OCI-LY1 (cell line): ENCODE results near the gene CHRM3.

Source experiments
- EZH2 ChIP-seq: fragments of 200-600 bp; sonication (generic), shearing (Covaris generic); IDR thresholded peaks from 2 replicates; pipeline ENCODE4 v1.8.0; 2017; ENCODE audit warnings: borderline replicate concordance, mixed run types, mild to moderate bottlenecking, antibody characterized with exemption, low read length, moderate library complexity, mixed read lengths
- TF ChIP-seq, protein P1 (sequence below): fragments of 200-600 bp; sonication (generic), shearing (Covaris generic); IDR thresholded peaks from 2 replicates; pipeline ENCODE4 v1.5.1; 2017; ENCODE audit warnings: mild to moderate bottlenecking, antibody characterized with exemption, low read length, moderate library complexity, mixed read lengths

DNA sequence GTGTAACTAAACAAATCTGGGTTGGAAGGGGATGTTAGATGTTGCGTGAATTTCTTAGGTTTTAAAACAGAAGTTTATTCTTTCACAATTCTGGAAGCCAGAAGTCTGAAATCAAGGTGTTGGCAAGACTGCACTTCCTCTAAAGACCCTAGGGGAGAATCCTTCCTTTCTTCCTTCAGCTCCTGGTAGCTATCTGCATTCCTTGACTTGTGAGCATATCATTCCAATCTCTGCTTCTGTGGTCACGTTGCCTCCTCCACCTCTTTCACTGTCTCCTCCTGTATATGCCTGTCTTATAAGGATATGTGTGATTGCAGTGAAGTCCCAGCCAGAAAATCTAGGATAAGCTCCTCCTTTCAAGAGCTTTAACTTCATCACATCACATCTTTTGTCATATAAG, 7.7 kb downstream of the CHRM3 start:
- TF ChIP-seq, protein P1, sequence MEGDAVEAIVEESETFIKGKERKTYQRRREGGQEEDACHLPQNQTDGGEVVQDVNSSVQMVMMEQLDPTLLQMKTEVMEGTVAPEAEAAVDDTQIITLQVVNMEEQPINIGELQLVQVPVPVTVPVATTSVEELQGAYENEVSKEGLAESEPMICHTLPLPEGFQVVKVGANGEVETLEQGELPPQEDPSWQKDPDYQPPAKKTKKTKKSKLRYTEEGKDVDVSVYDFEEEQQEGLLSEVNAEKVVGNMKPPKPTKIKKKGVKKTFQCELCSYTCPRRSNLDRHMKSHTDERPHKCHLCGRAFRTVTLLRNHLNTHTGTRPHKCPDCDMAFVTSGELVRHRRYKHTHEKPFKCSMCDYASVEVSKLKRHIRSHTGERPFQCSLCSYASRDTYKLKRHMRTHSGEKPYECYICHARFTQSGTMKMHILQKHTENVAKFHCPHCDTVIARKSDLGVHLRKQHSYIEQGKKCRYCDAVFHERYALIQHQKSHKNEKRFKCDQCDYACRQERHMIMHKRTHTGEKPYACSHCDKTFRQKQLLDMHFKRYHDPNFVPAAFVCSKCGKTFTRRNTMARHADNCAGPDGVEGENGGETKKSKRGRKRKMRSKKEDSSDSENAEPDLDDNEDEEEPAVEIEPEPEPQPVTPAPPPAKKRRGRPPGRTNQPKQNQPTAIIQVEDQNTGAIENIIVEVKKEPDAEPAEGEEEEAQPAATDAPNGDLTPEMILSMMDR = no peak
- TF ChIP-seq EZH2 = no peak
